OCI-LY3 (cell line): ENCODE results near the gene KCNIP4.

Experiments used
- H2AFZ ChIP-seq: fragments of 200-600, 300-600 bp; shearing (Covaris generic); 2 replicates; pipeline ENCODE4 v1.6.0; 2014; ENCODE audit warnings: antibody characterized with exemption, low read depth, low read length
- H3K27ac ChIP-seq: fragments of 200-600, 300-600 bp; sonication (generic); 2 replicates; pipeline ENCODE4 v1.5.1; 2014; ENCODE audit warnings: mild to moderate bottlenecking, low read length, moderate library complexity, mixed read lengths
- H3K27me3 ChIP-seq: fragments of 200-600, 300-600 bp; sonication (generic); 2 replicates; pipeline ENCODE4 v1.6.1; 2014; ENCODE audit warnings: low read depth, low read length, mixed read lengths
- H3K36me3 ChIP-seq: fragments of 200-600, 300-600 bp; sonication (generic); replicated peaks from 2 replicates; pipeline ENCODE3; 2014; ENCODE audit warnings: low read depth, low read length, mixed read lengths
- H3K4me1 ChIP-seq: fragments of 300-600, 200-600 bp; sonication (generic); 2 replicates; pipeline ENCODE4 v1.6.1; 2014; ENCODE audit warnings: low read length, mixed read lengths
- H3K4me2 ChIP-seq: fragments of 200-600, 300-600 bp; sonication (generic); 2 replicates; pipeline ENCODE4 v1.6.1; 2014; ENCODE audit warnings: low read length, mixed read lengths
- H3K4me3 ChIP-seq: fragments of 300-600, 200-600 bp; sonication (generic); 2 replicates; pipeline ENCODE4 v1.5.1; 2014; ENCODE audit warnings: antibody characterized with exemption, mild to moderate bottlenecking, low read length, moderate library complexity
- H3K79me2 ChIP-seq: fragments of 300-600, 200-600 bp; shearing (Covaris generic); 2 replicates; pipeline ENCODE4 v1.6.1; 2014; ENCODE audit warnings: mild to moderate bottlenecking, low read length, mixed read lengths
- H3K9ac ChIP-seq: fragments of 300-600, 200-600 bp; shearing (Covaris generic); 2 replicates; pipeline ENCODE4 v1.6.0; 2014; ENCODE audit warnings: mild to moderate bottlenecking, low read length, moderate library complexity
- H3K9me3 ChIP-seq: fragments of 200-600, 300-600 bp; shearing (Covaris generic); 2 replicates; pipeline ENCODE4 v1.6.1; 2014; ENCODE audit warnings: low read length, mixed read lengths; ENCODE audit not compliant: insufficient read depth
- H4K20me1 ChIP-seq: fragments of 200-600, 300-600 bp; sonication (generic); 2 replicates; pipeline ENCODE4 v1.6.1; 2016; ENCODE audit warnings: low read length, mixed read lengths; ENCODE audit not compliant: insufficient read depth
- CTCF ChIP-seq: fragments of 200-600, 300-600 bp; sonication (generic); IDR thresholded peaks from 2 replicates; pipeline ENCODE4 v1.5.1; 2014; ENCODE audit warnings: antibody characterized with exemption, low read length, low read depth
- EZH2phosphoT487 ChIP-seq: fragments of 200-600 bp; shearing (Covaris generic); IDR thresholded peaks from 2 replicates; pipeline ENCODE4 v1.6.1; 2018; ENCODE audit warnings: antibody characterized with exemption, mixed run types, low read depth

The KCNIP4 gene

DNA sequence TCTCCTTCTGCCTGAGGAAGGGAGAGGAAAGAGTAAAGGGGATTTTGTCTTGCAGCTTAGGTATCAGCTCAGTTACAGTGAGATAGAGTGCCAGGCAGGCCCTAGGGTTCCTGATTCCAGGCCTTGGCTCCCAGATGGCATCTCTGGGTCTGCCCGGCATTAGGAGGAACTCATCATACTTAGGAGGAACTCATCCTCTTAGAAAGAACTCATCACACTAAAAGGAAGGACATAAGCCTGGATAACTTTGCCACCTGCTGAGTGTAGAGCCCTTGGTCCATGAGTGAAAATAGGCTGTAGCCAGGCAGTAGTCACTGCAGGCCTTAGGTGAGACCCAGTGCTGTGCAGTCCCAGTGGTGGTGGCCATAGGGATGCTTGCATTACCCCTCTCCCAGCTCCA is 881.2 kb downstream of the KCNIP4 start:
- Histone ChIP-seq H4K20me1 (no peaks in the 10 kb centered on the region), H3K4me2 (no peak overlapping the region), H3K9ac (no peak overlapping the region), H3K36me3 (no peaks in the 10 kb centered on the region), H3K9me3 (no peaks in the 10 kb centered on the region), H3K4me1 (no peaks in the 10 kb centered on the region), H3K79me2 (no peaks in the 10 kb centered on the region), H3K27ac (no peak overlapping the region), H3K4me3 (no peak overlapping the region), H2AFZ (no peak overlapping the region), H3K27me3 (no peaks in the 10 kb centered on the region)
- TF ChIP-seq CTCF (no peak), EZH2phosphoT487 (no peak)

GRCh38 chr4:21061902-21062301 is 886.7 kb downstream of the KCNIP4 start:
- Histone ChIP-seq H2AFZ (no peak overlapping the region), H3K27me3 (no peaks in the 10 kb centered on the region), H3K9ac (no peak overlapping the region), H3K36me3 (no peaks in the 10 kb centered on the region), H3K79me2 (no peaks in the 10 kb centered on the region), H4K20me1 (no peaks in the 10 kb centered on the region), H3K4me1 (no peaks in the 10 kb centered on the region), H3K27ac (no peak overlapping the region), H3K4me2 (no peak overlapping the region), H3K9me3 (no peaks in the 10 kb centered on the region), H3K4me3 (no peak overlapping the region)
- no peak for TF ChIP-seq CTCF

DNA sequence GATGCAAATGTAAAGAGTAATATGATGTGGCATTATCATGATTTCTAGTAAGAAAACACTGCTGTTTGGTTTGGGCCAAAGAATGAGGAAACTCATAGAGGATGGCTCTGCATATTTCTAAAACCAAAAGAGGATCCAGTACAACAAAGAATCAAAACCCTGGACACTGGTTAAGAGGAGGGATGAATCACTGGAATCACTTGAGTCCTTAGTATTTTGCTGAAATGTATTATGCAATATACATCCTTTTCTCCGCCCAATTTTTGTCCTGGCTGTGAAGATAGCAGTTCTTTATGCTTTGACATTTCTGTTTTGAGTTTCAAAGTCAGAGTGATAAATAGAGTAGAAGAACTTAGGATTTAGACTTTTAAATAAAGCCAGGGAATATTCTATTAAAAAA is 902.4 kb downstream of the KCNIP4 start:
- H3K4me1 ChIP-seq: no peaks in the 10 kb centered on the region
- no peak overlapping the region for H3K27ac ChIP-seq
- no peaks in the 10 kb centered on the region for H3K36me3 ChIP-seq
- no peaks in the 10 kb centered on the region; the same call in 1 of the 2 replicates for H3K9me3 ChIP-seq
- no peak overlapping the region for H2AFZ ChIP-seq
- H3K9ac ChIP-seq: no peak overlapping the region
- H4K20me1 ChIP-seq: no peaks in the 10 kb centered on the region
- no peaks in the 10 kb centered on the region for H3K79me2 ChIP-seq
- no peak for TF ChIP-seq EZH2phosphoT487
- no peak for TF ChIP-seq CTCF
- H3K4me3 ChIP-seq: no peak overlapping the region
- H3K4me2 ChIP-seq: no peak overlapping the region
- no peaks in the 10 kb centered on the region for H3K27me3 ChIP-seq

GRCh38 chr4:21045119-21045518 is 903.5 kb downstream of the KCNIP4 start:
- H3K9me3 ChIP-seq: no peaks in the 10 kb centered on the region; the same call in 1 of the 2 replicates
- TF ChIP-seq CTCF (no peak), EZH2phosphoT487 (no peak)
- H2AFZ ChIP-seq: no peak overlapping the region
- H3K4me1 ChIP-seq: no peaks in the 10 kb centered on the region
- H4K20me1 ChIP-seq: no peaks in the 10 kb centered on the region
- H3K27me3 ChIP-seq: no peaks in the 10 kb centered on the region
- no peak overlapping the region for H3K4me2 ChIP-seq
- no peak overlapping the region for H3K9ac ChIP-seq
- no peak overlapping the region for H3K27ac ChIP-seq
- H3K79me2 ChIP-seq: no peaks in the 10 kb centered on the region
- no peak overlapping the region for H3K4me3 ChIP-seq
- H3K36me3 ChIP-seq: no peaks in the 10 kb centered on the region
